ENCODE results near the gene ABCC2.

- TF ChIP-seq POLR2A (IDR thresholded peaks at IDR 0.05) (no peak), CTCF (IDR thresholded peaks at IDR 0.05) (no peak)
These were observed 90.1 kb downstream of the ABCC2 start for GRCh38 chr10:99872367-99873162.
